Stimulated activated CD8-positive, alpha-beta memory T cell treated with anti-CD3 and anti-CD28 coated beads, Interleukin-15, amount 100 ng/mL, for 4 hours (primary cell): ENCODE results near the gene TEDC1.

Source experiments
- DNase-seq, 2 donors: peaks; one replicate each; pipeline ENCODE4 v3.0.0-alpha.2; 2020; ENCODE audit warnings: low read depth in 2 of 2

TEDC1 gene

GRCh38 chr14:105458010-105458409, 33.0 kb upstream of the TEDC1 start:
- DNase-seq, result no peak

- DNase-seq, result no peak
Observed at GRCh38 chr14:105458571-105458970, 32.5 kb upstream of the TEDC1 start.

- no peak for DNase-seq
Observed at GRCh38 chr14:105460116-105460515, 30.9 kb upstream of the TEDC1 start.

- no peak for DNase-seq
Observed at GRCh38 chr14:105460616-105461015, 30.4 kb upstream of the TEDC1 start.

GRCh38 chr14:105461903-105462302, 29.1 kb upstream of the TEDC1 start:
- no peak for DNase-seq

GRCh38 chr14:105464501-105464900, 26.5 kb upstream of the TEDC1 start:
- no peak for DNase-seq

- no peak for DNase-seq
Observed at GRCh38 chr14:105465209-105466031, 25.6 kb upstream of the TEDC1 start.

- no peak for DNase-seq
Observed at GRCh38 chr14:105466531-105467248, 24.4 kb upstream of the TEDC1 start.

- DNase-seq, result no peak
Observed at GRCh38 chr14:105467249-105467941, 23.7 kb upstream of the TEDC1 start.

- no peak for DNase-seq
Observed at GRCh38 chr14:105467942-105468471, 23.0 kb upstream of the TEDC1 start.

GRCh38 chr14:105468621-105469241, 22.3 kb upstream of the TEDC1 start:
- no peak for DNase-seq

GRCh38 chr14:105469456-105470349, 21.3 kb upstream of the TEDC1 start:
- DNase-seq, result no peak

- DNase-seq, result no peak
Observed at GRCh38 chr14:105470350-105471296, 20.4 kb upstream of the TEDC1 start.

- DNase-seq, result no peak
Observed at GRCh38 chr14:105471297-105471821, 19.7 kb upstream of the TEDC1 start.

- no peak for DNase-seq
Observed at GRCh38 chr14:105471823-105472485, 19.1 kb upstream of the TEDC1 start.

GRCh38 chr14:105472486-105472991, 18.5 kb upstream of the TEDC1 start:
- DNase-seq, result no peak

- DNase-seq, result no peak
Observed at GRCh38 chr14:105473033-105473676, 17.9 kb upstream of the TEDC1 start.
